LNCaP clone FGC (cell line): ENCODE results near the gene ADARB2.

Experiments used
- DNase-seq: peaks from one replicate; pipeline ENCODE4 v3.0.0-alpha.2; 2011; ENCODE audit warnings: low read depth
- H3K4me3 ChIP-seq: 2 replicates; pipeline ENCODE4 v1.5.1; 2011; ENCODE audit warnings: mild to moderate bottlenecking, low read depth, low read length, control low read depth
- TF ChIP-seq, protein P1 (sequence below): IDR thresholded peaks from 2 replicates; pipeline ENCODE4 v1.5.1; 2012; ENCODE audit warnings: mild to moderate bottlenecking; ENCODE audit not compliant: control insufficient read depth, insufficient read depth; ENCODE audit errors: extremely low read depth

Gene ADARB2

DNA sequence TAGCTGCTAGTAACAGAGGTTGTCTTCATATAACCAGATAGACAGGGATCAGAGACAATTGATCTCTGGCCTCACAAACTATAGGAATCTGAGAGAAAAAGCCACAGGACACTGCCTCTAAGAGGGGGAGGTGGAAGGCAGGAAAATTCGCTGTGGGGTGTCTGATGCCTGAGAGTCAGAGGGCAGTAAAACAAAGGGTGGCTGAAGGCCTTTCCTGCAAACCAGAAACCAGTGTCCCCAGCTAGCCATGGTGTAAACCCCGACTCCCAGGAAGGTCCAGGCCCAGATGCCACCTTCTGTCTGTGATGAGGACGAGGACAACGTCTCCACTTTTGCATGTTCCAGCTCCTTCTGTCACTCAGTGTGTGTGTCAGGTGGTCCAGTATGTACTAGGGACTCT, 215.1 kb downstream of the ADARB2 start:
- TF ChIP-seq, protein P1, sequence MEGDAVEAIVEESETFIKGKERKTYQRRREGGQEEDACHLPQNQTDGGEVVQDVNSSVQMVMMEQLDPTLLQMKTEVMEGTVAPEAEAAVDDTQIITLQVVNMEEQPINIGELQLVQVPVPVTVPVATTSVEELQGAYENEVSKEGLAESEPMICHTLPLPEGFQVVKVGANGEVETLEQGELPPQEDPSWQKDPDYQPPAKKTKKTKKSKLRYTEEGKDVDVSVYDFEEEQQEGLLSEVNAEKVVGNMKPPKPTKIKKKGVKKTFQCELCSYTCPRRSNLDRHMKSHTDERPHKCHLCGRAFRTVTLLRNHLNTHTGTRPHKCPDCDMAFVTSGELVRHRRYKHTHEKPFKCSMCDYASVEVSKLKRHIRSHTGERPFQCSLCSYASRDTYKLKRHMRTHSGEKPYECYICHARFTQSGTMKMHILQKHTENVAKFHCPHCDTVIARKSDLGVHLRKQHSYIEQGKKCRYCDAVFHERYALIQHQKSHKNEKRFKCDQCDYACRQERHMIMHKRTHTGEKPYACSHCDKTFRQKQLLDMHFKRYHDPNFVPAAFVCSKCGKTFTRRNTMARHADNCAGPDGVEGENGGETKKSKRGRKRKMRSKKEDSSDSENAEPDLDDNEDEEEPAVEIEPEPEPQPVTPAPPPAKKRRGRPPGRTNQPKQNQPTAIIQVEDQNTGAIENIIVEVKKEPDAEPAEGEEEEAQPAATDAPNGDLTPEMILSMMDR, result no peak
- H3K4me3 ChIP-seq, result no peak overlapping the region
- no peak for DNase-seq

DNA sequence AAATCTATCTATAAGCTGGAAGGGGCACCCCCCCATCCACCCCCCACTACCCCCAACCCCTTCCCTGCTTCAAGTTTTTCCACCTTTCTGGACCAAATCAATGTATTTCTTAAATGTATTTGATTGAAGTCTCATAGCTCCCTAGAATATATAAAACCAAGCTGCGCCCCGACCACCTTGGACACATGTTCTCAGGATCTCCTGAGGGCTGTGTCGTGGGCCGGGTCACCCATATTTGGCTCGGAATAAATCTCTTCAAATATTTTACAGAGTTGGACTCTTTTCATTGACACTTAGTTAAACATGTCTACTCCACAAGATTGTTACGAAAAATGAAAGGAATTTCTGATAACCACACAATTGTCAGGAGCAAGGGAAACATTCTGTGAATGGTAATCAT, 215.6 kb downstream of the ADARB2 start:
- DNase-seq, result no peak
- TF ChIP-seq, protein P1, result no peak
- no peak overlapping the region for H3K4me3 ChIP-seq

DNA sequence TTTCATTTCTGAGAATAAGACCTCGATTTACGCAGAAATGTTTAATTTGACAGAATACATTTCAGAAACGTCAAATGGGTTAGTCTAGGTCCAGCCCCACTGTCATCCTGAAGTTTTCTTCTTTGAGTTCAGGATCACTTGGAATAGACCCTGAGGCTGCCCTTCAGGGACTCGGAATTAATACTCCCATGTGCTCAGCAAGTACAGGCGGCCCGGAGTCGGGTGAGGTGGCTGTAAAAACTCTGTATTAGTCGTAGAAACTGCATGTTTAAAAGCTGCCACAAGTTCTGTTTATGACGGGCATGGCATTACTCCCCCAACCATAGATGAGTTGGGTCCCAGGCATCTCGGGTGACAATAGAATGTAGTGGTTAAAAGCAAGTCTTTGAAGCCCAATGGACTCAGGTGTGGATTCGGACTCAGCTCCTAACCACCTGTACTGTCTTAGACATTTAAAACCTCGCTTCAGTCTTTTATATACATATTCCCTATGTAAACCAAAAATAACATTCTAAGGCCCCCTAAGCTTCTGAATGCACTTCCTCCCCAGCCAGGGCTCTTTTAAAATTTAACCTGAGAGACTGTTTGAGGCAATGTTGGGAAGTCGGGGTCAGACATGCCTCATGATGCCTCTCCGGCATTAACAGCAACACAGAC, 216.3 kb downstream of the ADARB2 start:
- TF ChIP-seq, protein P1, result no peak
- no peak for DNase-seq
- no peak overlapping the region for H3K4me3 ChIP-seq

DNA sequence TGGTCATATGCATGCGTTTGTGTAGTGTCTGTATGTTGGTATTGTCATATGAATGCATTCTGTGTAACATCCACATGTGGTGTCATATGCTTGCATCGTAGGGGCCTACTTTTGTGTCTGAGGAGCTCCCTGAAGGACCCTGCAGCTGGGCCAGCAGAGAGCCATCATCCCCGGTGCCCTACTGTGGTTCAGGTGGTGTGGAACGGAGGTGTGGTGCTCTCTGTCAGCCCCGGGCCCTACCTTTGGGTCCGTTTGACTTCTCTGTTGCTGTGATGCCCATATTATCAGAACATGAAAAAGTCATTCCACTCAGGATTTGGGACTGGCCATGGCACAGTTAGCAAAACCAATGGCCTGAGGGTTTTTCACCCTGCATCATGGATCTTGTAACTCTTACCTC, 217.9 kb downstream of the ADARB2 start:
- TF ChIP-seq, protein P1, result no peak
- DNase-seq, result no peak
- H3K4me3 ChIP-seq, result no peak overlapping the region

DNA sequence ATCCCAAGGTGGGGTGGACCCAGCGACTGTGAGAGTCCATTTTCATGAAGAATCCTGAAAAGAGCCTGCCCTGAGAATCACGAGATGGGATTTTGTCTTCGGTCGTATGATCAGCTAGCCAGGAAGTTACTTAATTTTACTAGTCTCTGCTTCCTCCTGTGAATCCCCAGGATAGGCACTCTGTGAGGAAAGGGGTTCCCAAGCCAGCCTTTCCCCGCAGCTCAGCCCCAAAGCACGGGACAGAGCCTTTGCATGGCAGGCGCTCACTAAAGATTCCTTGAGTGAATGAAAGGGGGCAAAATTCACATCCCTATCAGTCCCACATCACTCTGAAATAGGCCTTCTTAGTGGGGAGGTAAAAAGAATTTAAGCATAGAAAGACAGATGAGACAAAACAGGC, 219.6 kb downstream of the ADARB2 start:
- TF ChIP-seq, protein P1, result no peak
- H3K4me3 ChIP-seq, result no peak overlapping the region
- no peak for DNase-seq

DNA sequence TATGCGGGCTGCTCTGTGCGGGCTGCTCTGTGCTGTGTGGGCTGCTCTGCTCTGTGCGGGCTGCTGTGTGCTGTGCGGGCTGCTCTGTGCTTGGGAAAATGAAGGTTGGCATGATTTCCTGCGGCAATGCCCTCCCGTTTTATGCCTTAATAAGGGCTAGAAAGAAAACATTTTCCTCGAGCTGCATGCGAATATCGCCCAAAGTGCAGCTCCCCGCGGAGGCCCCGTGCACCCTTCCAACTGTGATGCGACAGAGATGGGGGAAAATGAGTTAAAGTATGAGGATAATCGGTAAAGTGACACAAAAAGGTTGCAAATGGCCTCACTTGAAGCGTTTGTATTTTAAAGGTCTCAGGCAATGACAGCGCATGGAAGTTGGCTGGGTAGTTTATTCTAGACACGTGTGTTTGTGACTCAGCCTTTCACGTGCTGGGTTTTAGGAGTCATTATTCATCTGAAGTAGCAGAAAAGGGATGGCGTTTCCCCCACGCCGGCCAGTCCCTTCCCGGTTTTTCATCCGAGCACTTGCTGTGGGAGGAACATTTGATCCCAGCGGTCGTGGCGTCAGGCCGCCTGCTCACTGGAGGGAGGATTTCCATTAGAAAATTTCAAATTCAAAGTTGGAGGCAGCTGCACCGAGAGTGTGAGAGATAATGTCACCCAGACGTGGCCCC, 220.7 kb downstream of the ADARB2 start:
- no peak for DNase-seq
- TF ChIP-seq, protein P1, result no peak
- H3K4me3 ChIP-seq, result no peak overlapping the region
